HG03196 (cell line): Measurements from ENCODE around the gene LRRC18.

Source experiments
- ATAC-seq: cut with Tn5 transposase; IDR thresholded peaks from one replicate; pipeline ENCODE4 v1.9.1; 2021; ENCODE audit not compliant: unreplicated experiment

LRRC18 gene

GRCh38 chr10:48946891-48947500, 7.4 kb upstream of the LRRC18 start:
- ATAC-seq, result no peak

GRCh38 chr10:48946332-48946731, 6.7 kb upstream of the LRRC18 start:
- no peak for ATAC-seq

- ATAC-seq, result no peak
Measured at GRCh38 chr10:48945441-48946130, 5.9 kb upstream of the LRRC18 start.

GRCh38 chr10:48944171-48944570, 4.5 kb upstream of the LRRC18 start:
- no peak for ATAC-seq

GRCh38 chr10:48943096-48943495, 3.5 kb upstream of the LRRC18 start:
- no peak for ATAC-seq

- no peak for ATAC-seq
Measured at GRCh38 chr10:48941427-48942075, 1.9 kb upstream of the LRRC18 start.

GRCh38 chr10:48940958-48941357, 1.3 kb upstream of the LRRC18 start:
- no peak for ATAC-seq

- no peak for ATAC-seq
Measured at GRCh38 chr10:48940372-48940771, 732 bp upstream of the LRRC18 start.

- ATAC-seq, result no peak
Measured at GRCh38 chr10:48938990-48939536, 577 bp downstream of the LRRC18 start.

- no peak for ATAC-seq
Measured at GRCh38 chr10:48938281-48938680, 1.4 kb downstream of the LRRC18 start.

- ATAC-seq, result no peak
Measured at GRCh38 chr10:48937796-48938195, 1.8 kb downstream of the LRRC18 start.

GRCh38 chr10:48935577-48935976, 4.1 kb downstream of the LRRC18 start:
- ATAC-seq, result no peak

- no peak for ATAC-seq
Measured at GRCh38 chr10:48934672-48935501, 4.8 kb downstream of the LRRC18 start.

- no peak for ATAC-seq
Measured at GRCh38 chr10:48932831-48933664, 6.6 kb downstream of the LRRC18 start.

GRCh38 chr10:48931188-48931587, 8.5 kb downstream of the LRRC18 start:
- ATAC-seq, result no peak

- no peak for ATAC-seq
Measured at GRCh38 chr10:48929413-48929990, 10.1 kb downstream of the LRRC18 start.

GRCh38 chr10:48926764-48927540, 12.7 kb downstream of the LRRC18 start:
- ATAC-seq, result no peak

- no peak for ATAC-seq
Measured at GRCh38 chr10:48926255-48926654, 13.4 kb downstream of the LRRC18 start.

GRCh38 chr10:48924988-48925387, 14.7 kb downstream of the LRRC18 start:
- no peak for ATAC-seq
